ENCODE measurements around the gene C12orf57. TPM values are rescaled to one million over a fixed set of nuclear protein-coding genes. Genes with fewer than 3 reads are reported as not detected.

C12orf57 gene
- total and polyA plus RNA-seq, 2 of the 13 experiments (the other 11 are each of a cell fraction or from before 2014, with no cell fraction given) = 84.0 to 287 TPM

DNA sequence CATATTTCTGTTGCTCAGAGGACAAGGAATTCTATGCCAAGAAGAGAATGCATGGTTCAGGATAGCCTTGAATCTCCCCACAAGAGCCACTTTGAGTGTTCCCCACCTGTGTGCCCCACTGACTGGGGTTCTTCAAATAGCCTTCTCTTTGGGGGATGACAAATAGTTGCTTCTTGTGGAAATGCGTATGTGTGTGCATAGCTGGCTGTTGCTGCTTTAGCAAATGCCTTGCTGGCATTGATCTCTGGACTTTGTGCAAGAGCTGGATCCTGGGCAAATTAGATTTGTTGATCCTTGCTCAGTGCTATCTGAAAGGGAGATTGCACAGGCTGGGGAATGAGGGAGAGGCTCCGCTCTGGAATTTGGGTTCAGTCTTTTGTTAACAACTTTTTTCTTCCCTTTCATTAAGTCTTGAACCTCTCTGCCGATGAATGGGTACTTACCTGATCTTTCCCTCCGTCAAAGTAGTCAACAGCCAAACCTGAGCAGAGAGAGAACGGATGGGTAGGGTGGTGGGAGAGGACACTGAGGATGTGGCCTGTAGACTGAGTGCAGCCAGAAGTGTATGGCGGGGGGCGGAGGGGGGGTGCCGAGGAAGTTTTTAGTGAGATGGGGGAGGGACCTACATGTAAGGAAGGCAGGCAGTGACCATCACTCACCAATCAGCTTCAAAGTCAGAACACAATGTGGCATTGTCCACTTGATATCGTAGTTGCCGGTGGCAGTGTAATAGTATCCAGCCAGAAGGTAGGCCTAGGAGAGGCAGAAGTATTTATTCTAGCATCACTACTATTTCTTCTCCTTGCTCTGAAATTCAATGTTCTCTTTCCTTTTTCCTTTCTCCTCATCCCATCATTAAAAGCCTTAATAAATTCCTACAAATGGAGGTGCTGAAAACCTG, 37.6 kb downstream of the C12orf57 start (continued):
- TF ChIP-seq, protein P1, sequence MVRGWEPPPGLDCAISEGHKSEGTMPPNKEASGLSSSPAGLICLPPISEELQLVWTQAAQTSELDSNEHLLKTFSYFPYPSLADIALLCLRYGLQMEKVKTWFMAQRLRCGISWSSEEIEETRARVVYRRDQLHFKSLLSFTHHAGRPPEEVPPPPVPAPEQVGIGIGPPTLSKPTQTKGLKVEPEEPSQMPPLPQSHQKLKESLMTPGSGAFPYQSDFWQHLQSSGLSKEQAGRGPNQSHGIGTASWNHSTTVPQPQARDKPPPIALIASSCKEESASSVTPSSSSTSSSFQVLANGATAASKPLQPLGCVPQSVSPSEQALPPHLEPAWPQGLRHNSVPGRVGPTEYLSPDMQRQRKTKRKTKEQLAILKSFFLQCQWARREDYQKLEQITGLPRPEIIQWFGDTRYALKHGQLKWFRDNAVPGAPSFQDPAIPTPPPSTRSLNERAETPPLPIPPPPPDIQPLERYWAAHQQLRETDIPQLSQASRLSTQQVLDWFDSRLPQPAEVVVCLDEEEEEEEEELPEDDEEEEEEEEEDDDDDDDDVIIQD (CRISPR knock-in tag; IDR thresholded peaks at IDR 0.05; ENCODE audit: low read depth) = no peak; the same call in 1 of the 2 replicates
- TF ChIP-seq NAIF1 (CRISPR knock-in tag; IDR thresholded peaks at IDR 0.05; ENCODE audit: borderline replicate concordance) = no peak
- TF ChIP-seq KDM1A (CRISPR knock-in tag; IDR thresholded peaks at IDR 0.05) = peak; percentile 78; the same call in 1 of the 2 replicates
- TF ChIP-seq ZNF841 (CRISPR knock-in tag; IDR thresholded peaks at IDR 0.05; ENCODE audit: borderline replicate concordance) = no peak
- TF ChIP-seq, protein P2, sequence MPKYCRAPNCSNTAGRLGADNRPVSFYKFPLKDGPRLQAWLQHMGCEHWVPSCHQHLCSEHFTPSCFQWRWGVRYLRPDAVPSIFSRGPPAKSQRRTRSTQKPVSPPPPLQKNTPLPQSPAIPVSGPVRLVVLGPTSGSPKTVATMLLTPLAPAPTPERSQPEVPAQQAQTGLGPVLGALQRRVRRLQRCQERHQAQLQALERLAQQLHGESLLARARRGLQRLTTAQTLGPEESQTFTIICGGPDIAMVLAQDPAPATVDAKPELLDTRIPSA (CRISPR knock-in tag; IDR thresholded peaks at IDR 0.05; ENCODE audit: borderline replicate concordance) = 0 out of 2 replicates have a peak, but pooled peaks have one; percentile 28
- TF ChIP-seq ZNF644 (CRISPR knock-in tag; IDR thresholded peaks at IDR 0.05; ENCODE audit: low read depth) = no peak; the same call in 1 of the 2 replicates
- TF ChIP-seq, protein P3, sequence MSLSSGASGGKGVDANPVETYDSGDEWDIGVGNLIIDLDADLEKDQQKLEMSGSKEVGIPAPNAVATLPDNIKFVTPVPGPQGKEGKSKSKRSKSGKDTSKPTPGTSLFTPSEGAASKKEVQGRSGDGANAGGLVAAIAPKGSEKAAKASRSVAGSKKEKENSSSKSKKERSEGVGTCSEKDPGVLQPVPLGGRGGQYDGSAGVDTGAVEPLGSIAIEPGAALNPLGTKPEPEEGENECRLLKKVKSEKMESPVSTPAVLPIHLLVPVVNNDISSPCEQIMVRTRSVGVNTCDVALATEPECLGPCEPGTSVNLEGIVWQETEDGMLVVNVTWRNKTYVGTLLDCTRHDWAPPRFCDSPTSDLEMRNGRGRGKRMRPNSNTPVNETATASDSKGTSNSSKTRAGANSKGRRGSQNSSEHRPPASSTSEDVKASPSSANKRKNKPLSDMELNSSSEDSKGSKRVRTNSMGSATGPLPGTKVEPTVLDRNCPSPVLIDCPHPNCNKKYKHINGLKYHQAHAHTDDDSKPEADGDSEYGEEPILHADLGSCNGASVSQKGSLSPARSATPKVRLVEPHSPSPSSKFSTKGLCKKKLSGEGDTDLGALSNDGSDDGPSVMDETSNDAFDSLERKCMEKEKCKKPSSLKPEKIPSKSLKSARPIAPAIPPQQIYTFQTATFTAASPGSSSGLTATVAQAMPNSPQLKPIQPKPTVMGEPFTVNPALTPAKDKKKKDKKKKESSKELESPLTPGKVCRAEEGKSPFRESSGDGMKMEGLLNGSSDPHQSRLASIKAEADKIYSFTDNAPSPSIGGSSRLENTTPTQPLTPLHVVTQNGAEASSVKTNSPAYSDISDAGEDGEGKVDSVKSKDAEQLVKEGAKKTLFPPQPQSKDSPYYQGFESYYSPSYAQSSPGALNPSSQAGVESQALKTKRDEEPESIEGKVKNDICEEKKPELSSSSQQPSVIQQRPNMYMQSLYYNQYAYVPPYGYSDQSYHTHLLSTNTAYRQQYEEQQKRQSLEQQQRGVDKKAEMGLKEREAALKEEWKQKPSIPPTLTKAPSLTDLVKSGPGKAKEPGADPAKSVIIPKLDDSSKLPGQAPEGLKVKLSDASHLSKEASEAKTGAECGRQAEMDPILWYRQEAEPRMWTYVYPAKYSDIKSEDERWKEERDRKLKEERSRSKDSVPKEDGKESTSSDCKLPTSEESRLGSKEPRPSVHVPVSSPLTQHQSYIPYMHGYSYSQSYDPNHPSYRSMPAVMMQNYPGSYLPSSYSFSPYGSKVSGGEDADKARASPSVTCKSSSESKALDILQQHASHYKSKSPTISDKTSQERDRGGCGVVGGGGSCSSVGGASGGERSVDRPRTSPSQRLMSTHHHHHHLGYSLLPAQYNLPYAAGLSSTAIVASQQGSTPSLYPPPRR (CRISPR knock-in tag; IDR thresholded peaks at IDR 0.05; ENCODE audit: borderline replicate concordance) = peak; percentile 59; the same call in 1 of the 2 replicates
- no peak for TF ChIP-seq TCF7L2 (IDR thresholded peaks at IDR 0.05; ENCODE audit: low read depth, low read length)
- no peak for TF ChIP-seq ZFYVE20 (CRISPR knock-in tag; IDR thresholded peaks at IDR 0.05; ENCODE audit: borderline replicate concordance, low read depth)
- TF ChIP-seq ZKSCAN8 (CRISPR knock-in tag; IDR thresholded peaks at IDR 0.05; ENCODE audit: borderline replicate concordance) = no peak
- peak; percentile 17; the same call in 1 of the 2 replicates for TF ChIP-seq ZNF792 (CRISPR knock-in tag; IDR thresholded peaks at IDR 0.05)
- no peak for TF ChIP-seq MEIS1 (CRISPR knock-in tag; IDR thresholded peaks at IDR 0.05; ENCODE audit: borderline replicate concordance)
- TF ChIP-seq SP4 (CRISPR knock-in tag; IDR thresholded peaks at IDR 0.05) = no peak
- peak; percentile 68 for TF ChIP-seq BCL6 (CRISPR knock-in tag; IDR thresholded peaks at IDR 0.05)
- TF ChIP-seq HOXD1 (CRISPR knock-in tag; IDR thresholded peaks at IDR 0.05) = 0 out of 2 replicates have a peak, but pooled peaks have one; percentile 47
- no peak for TF ChIP-seq TEAD2 (CRISPR knock-in tag; IDR thresholded peaks at IDR 0.05)
- 0 out of 2 replicates have a peak, but pooled peaks have one; percentile 16 for TF ChIP-seq STAG1 (CRISPR knock-in tag; IDR thresholded peaks at IDR 0.05)
- TF ChIP-seq, protein P4, sequence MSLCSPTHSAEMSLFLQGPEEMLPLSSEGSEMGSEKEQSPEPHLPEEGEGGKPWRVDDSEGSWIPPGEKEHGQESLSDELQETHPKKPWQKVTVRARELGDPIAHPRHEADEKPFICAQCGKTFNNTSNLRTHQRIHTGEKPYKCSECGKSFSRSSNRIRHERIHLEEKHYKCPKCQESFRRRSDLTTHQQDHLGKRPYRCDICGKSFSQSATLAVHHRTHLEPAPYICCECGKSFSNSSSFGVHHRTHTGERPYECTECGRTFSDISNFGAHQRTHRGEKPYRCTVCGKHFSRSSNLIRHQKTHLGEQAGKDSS (CRISPR knock-in tag; IDR thresholded peaks at IDR 0.05; ENCODE audit: borderline replicate concordance, low read depth) = peak; percentile 38; the same call in 1 of the 2 replicates
- no peak for TF ChIP-seq CENPT (CRISPR knock-in tag; IDR thresholded peaks at IDR 0.05; ENCODE audit: low read depth)
- TF ChIP-seq ZNF331 (CRISPR knock-in tag; IDR thresholded peaks at IDR 0.05) = peak; percentile 85
